B cell (primary cell): ENCODE measurements around the gene AUP1. TPM values are rescaled to one million over a fixed set of nuclear protein-coding genes. Genes with fewer than 3 reads are reported as not detected.

Experiments
- ATAC-seq: fragments of 200-7000 bp; cut with Tn5 transposase; one replicate; pipeline ENCODE4 v1.10.0; 2021; ENCODE audit warnings: low read depth, mild to moderate bottlenecking, moderate number of reproducible peaks, moderate library complexity
- CTCF ChIA-PET: fragments of 350-600 bp; sonication (Branson Sonifier 250); formaldehyde crosslinking; loops from one replicate; lab custom pipeline; 2021; ENCODE audit warnings: antibody characterized with exemption, inconsistent platforms; lab: Charles Lee
- POLR2A ChIA-PET: fragments of 350-600 bp; sonication (Branson Sonifier 250); formaldehyde crosslinking; loops from one replicate; lab custom pipeline; 2021; ENCODE audit warnings: antibody characterized with exemption; lab: Charles Lee
- DNase-seq: peaks from one replicate; pipeline ENCODE4 v3.0.0; 2013
- H2AFZ ChIP-seq: 2 replicates; pipeline ENCODE4 v1.6.1; 2012; ENCODE audit warnings: mild to moderate bottlenecking, low read depth, low read length; ENCODE audit not compliant: insufficient read depth, poor library complexity, severe bottlenecking
- H3K27ac ChIP-seq, 2 donors: 1 replicate in 1 of 2; 2 replicates in 1 of 2; pipeline ENCODE4 v1.5.1; 2012 to 2013; ENCODE audit warnings: low read length in 2 of 2, mild to moderate bottlenecking in 2 of 2, moderate library complexity in 1 of 2
- H3K27me3 ChIP-seq, 4 experiments: fragments of 200-600 bp in 1 of 4; sonication (generic) in 1 of 4; replicated peaks in 1 of 4; 1 replicate in 2 of 4; 2 replicates in 2 of 4; pipeline versions ENCODE4 v1.6.1 to v1.7.0; 2013 to 2016; ENCODE audit warnings: low read length in 3 of 4, mild to moderate bottlenecking in 2 of 4, mixed read lengths in 1 of 4, moderate library complexity in 1 of 4; ENCODE audit not compliant: insufficient read depth in 4 of 4, control insufficient read depth in 3 of 4; ENCODE audit errors: control extremely low read depth in 1 of 4
- H3K36me3 ChIP-seq, 2 experiments: replicated peaks in 1 of 2; 1 replicate in 1 of 2; 2 replicates in 1 of 2; pipeline versions ENCODE4 v1.6.1 to v1.7.1; 2013; ENCODE audit warnings: low read length in 1 of 2; ENCODE audit not compliant: insufficient read depth in 2 of 2, control insufficient read depth in 1 of 2; ENCODE audit errors: control extremely low read depth in 1 of 2, extremely low read depth in 1 of 2
- H3K4me1 ChIP-seq, 2 donors: fragments of 200-600 bp in 1 of 2; sonication (generic) in 1 of 2; 1 replicate in 1 of 2; 2 replicates in 1 of 2; pipeline versions ENCODE4 v1.5.1 to v1.6.1; 2013 to 2017; ENCODE audit warnings: low read length in 2 of 2; ENCODE audit not compliant: control insufficient read depth in 2 of 2, insufficient read depth in 2 of 2
- H3K4me2 ChIP-seq: replicated peaks from 2 replicates; pipeline ENCODE3; 2012; ENCODE audit warnings: mild to moderate bottlenecking, low read depth, low read length; ENCODE audit not compliant: poor library complexity, severe bottlenecking
- H3K4me3 ChIP-seq, 5 experiments: fragments of 200-600 bp in 1 of 5; sonication (generic) in 1 of 5; 1 replicate in 3 of 5; 2 replicates in 2 of 5; pipeline versions ENCODE4 v1.5.1 to v1.7.0; 2011 to 2016; ENCODE audit warnings: low read length in 4 of 5, mild to moderate bottlenecking in 4 of 5, low read depth in 2 of 5, control low read depth in 1 of 5, moderate library complexity in 1 of 5; ENCODE audit not compliant: insufficient read depth in 1 of 5; ENCODE audit errors: control extremely low read depth in 1 of 5, extremely low read depth in 1 of 5
- H3K79me2 ChIP-seq: fragments of 200-600 bp; sonication (generic); one replicate; pipeline ENCODE4 v1.6.0; 2016; ENCODE audit warnings: low read length; ENCODE audit not compliant: control insufficient read depth, insufficient read depth
- H3K9ac ChIP-seq: fragments of 200-600 bp; sonication (generic); 2 replicates; pipeline ENCODE4 v1.6.1; 2017; ENCODE audit warnings: mild to moderate bottlenecking, low read length, moderate library complexity
- H3K9me3 ChIP-seq, 3 donors: one replicate each; pipeline versions ENCODE4 v1.6.1 to v1.7.1; 2013; ENCODE audit warnings: low read length in 2 of 3; ENCODE audit not compliant: control insufficient read depth in 2 of 3, insufficient read depth in 1 of 3; ENCODE audit errors: control extremely low read depth in 1 of 3
- H4K20me1 ChIP-seq: 2 replicates; pipeline ENCODE4 v1.6.0; 2012; ENCODE audit warnings: mild to moderate bottlenecking, low read length; ENCODE audit not compliant: insufficient read depth, control insufficient read depth, poor library complexity, severe bottlenecking
- H3K27ac Mint-ChIP-seq: one replicate; pipeline ENCODE4 v1.8.0; 2021; ENCODE audit warnings: mixed read lengths
- H3K27me3 Mint-ChIP-seq: one replicate; pipeline ENCODE4 v1.8.0; 2021; ENCODE audit warnings: mixed read lengths
- H3K4me1 Mint-ChIP-seq: one replicate; pipeline ENCODE4 v1.8.0; 2021; ENCODE audit warnings: mixed read lengths
- H3K4me3 Mint-ChIP-seq: one replicate; pipeline ENCODE4 v1.8.0; 2021; ENCODE audit warnings: mixed read lengths
- H3K9me3 Mint-ChIP-seq: one replicate; pipeline ENCODE4 v1.8.0; 2022; ENCODE audit warnings: mixed read lengths; ENCODE audit not compliant: insufficient read depth
- EZH2 ChIP-seq: IDR thresholded peaks from 2 replicates; pipeline ENCODE4 v1.6.1; 2012; ENCODE audit warnings: borderline replicate concordance, low read depth, mild to moderate bottlenecking, moderate library complexity, low read length; ENCODE audit not compliant: insufficient read depth, poor library complexity, severe bottlenecking
- WGBS: methylation state at CpG from one replicate; pipeline ENCODE4 v1.1.5; 2013; ENCODE audit warnings: missing lambda C conversion rate; ENCODE audit not compliant: insufficient coverage; 5-methylcytosine and 5-hydroxymethylcytosine counted together
- intact Hi-C: fragments of 100-400 bp; cut with micrococcal nuclease; formaldehyde crosslinking; loops from one replicate; pipeline ENCODE4 v1.10.0; 2022
- polyA plus RNA-seq: library from polyadenylated mRNA; depleted of rRNA; stranded (reverse); fragments of >200 nt; gene quantifications from 2 replicates; pipeline ENCODE4 v1.2.3, GENCODE V29; 2012
- total RNA-seq, 2 donors: library from RNA; stranded (reverse); fragments of 120-200 nt in 1 of 2; gene quantifications; 1 replicate in 1 of 2; 2 replicates in 1 of 2; pipeline versions ENCODE4 v1.2.3 to v1.2.4, GENCODE V29; 2013 to 2022
- TF ChIP-seq, protein P1 (sequence below): fragments of 200-600 bp; IDR thresholded peaks from one replicate; pipeline ENCODE4 v1.8.0; 2022; ENCODE audit warnings: antibody characterized with exemption, mild to moderate bottlenecking

The AUP1 gene
- total and polyA plus RNA-seq, 2 donors (not counting 1 experiment from before 2014, with no cell fraction given) = 201 to 525 TPM

- H3K9ac ChIP-seq = no peak overlapping the region
- CTCF ChIA-PET = interaction anchor here (1.3 to 9.6 kb wide), 2 partner anchors 16 to 62 kb away, joined by 3 to 71 read pairs; no protein-coding TSS in a partner anchor
- no peaks in the 10 kb centered on the region for H3K9me3 ChIP-seq
- H3K4me3 ChIP-seq = no peak overlapping the region
- WGBS = 97% methylated on average over 8 of the region's 10 CpGs
- no peak overlapping the region for H2AFZ ChIP-seq
- peaks cover 17% of the 10 kb centered on the region for H4K20me1 ChIP-seq
- H3K4me2 ChIP-seq = no peak overlapping the region
- H3K27me3 ChIP-seq = peaks cover 0 to 7% (median 1%) of the 10 kb centered on the region in 4 experiments
- no peaks in the 10 kb centered on the region for H3K9me3 Mint-ChIP-seq
- no peak overlapping the region for H3K27ac Mint-ChIP-seq
- TF ChIP-seq, protein P1, sequence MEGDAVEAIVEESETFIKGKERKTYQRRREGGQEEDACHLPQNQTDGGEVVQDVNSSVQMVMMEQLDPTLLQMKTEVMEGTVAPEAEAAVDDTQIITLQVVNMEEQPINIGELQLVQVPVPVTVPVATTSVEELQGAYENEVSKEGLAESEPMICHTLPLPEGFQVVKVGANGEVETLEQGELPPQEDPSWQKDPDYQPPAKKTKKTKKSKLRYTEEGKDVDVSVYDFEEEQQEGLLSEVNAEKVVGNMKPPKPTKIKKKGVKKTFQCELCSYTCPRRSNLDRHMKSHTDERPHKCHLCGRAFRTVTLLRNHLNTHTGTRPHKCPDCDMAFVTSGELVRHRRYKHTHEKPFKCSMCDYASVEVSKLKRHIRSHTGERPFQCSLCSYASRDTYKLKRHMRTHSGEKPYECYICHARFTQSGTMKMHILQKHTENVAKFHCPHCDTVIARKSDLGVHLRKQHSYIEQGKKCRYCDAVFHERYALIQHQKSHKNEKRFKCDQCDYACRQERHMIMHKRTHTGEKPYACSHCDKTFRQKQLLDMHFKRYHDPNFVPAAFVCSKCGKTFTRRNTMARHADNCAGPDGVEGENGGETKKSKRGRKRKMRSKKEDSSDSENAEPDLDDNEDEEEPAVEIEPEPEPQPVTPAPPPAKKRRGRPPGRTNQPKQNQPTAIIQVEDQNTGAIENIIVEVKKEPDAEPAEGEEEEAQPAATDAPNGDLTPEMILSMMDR = no peak
- no peak for TF ChIP-seq EZH2
- H3K4me1 ChIP-seq = peaks cover 24 to 29% of the 10 kb centered on the region in 2 donors
- peaks cover 0 to 29% of the 10 kb centered on the region in 2 experiments for H3K36me3 ChIP-seq
- no peak overlapping the region for H3K27ac ChIP-seq
- DNase-seq (no peak), ATAC-seq (no peak)
- H3K4me3 Mint-ChIP-seq = no peak overlapping the region
- POLR2A ChIA-PET = interaction anchor here (0.8 to 1.1 kb wide), 2 partner anchors 19 to 46 kb away, joined by 3 read pairs; no protein-coding TSS in a partner anchor
- H3K79me2 ChIP-seq = peaks cover 11% of the 10 kb centered on the region
- H3K27me3 Mint-ChIP-seq = peaks cover 7% of the 10 kb centered on the region
- intact Hi-C loops = loop anchor here (5.0 kb wide), 2 partner anchors 788 to 1293 kb away; partner anchors contain the start of genes CCT7, PRADC1 and TPRKB
- H3K4me1 Mint-ChIP-seq = peaks cover 24% of the 10 kb centered on the region
Measured at GRCh38 chr2:74524955-74525716, 4.4 kb downstream of the AUP1 start.

DNA sequence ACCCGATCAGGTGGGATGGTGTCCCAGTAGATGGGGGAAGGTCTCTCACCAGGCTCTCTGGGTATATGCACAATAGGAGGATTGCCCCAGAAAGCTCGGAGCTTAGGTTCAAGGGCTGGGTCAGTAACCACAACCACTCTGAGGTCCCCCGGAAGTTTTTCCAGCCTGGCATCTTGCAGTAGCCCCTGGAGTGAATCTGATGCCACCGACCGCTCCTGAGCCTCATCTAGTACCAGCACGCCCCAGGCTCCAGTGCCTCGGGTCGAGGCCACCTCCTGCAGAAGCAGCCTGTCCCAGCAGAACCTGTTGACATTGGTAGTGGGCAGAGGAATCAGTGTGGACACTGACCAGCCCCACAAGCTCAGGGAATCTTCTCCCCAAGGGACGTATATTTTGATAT lies 5.5 kb downstream of the AUP1 start:
- intact Hi-C loops = no loop called here
- no peak for TF ChIP-seq EZH2
- TF ChIP-seq, protein P1 = no peak

More for the DNA sequence above, 5.5 kb downstream of the AUP1 start:
- H4K20me1 ChIP-seq = peaks cover 17% of the 10 kb centered on the region
- Mint-ChIP-seq H3K4me3 (no peak overlapping the region), H3K27ac (no peak overlapping the region), H3K27me3 (peaks cover 17% of the 10 kb centered on the region), H3K4me1 (peaks cover 23% of the 10 kb centered on the region), H3K9me3 (no peaks in the 10 kb centered on the region)
- WGBS = 91% methylated on average over 8 of the region's 9 CpGs
- H3K27ac ChIP-seq = no peak overlapping the region
- no peaks in the 10 kb centered on the region for H3K9me3 ChIP-seq
- CTCF ChIA-PET = no interaction called here
- peaks cover 0 to 29% of the 10 kb centered on the region in 2 experiments for H3K36me3 ChIP-seq
- H2AFZ ChIP-seq = no peak overlapping the region
- peaks cover 23 to 27% of the 10 kb centered on the region in 2 donors for H3K4me1 ChIP-seq
- no peak overlapping the region for H3K4me2 ChIP-seq
- H3K27me3 ChIP-seq = peaks cover 0 to 18% (median 11%) of the 10 kb centered on the region in 4 experiments
- no peak for DNase-seq
- H3K4me3 ChIP-seq = no peak overlapping the region
- POLR2A ChIA-PET = interaction anchor here (0.6 kb wide), 1 partner anchor 76 kb away, joined by 4 read pairs; no protein-coding TSS in a partner anchor
- no peak for ATAC-seq
- no peak overlapping the region for H3K9ac ChIP-seq
- peaks cover 5% of the 10 kb centered on the region for H3K79me2 ChIP-seq
